HG03520 (cell line): Measurements from ENCODE around the gene CMTM6.
A peak's percentile ranks its signal among the peaks of the same experiment; 100 is the strongest.
"Not testable (repeated sequence)": the region's sequence is repeated elsewhere in the genome, so short reads cannot be mapped to it uniquely, and the experiment has no call there.

ENCODE experiments used
- ATAC-seq: cut with Tn5 transposase; IDR thresholded peaks from one replicate; pipeline ENCODE4 v1.9.1; 2021; ENCODE audit warnings: mild to moderate bottlenecking, moderate library complexity; ENCODE audit not compliant: unreplicated experiment

CMTM6 gene

GRCh38 chr3:32467333-32468070, 35.1 kb downstream of the CMTM6 start:
- ATAC-seq: peak; percentile 60

- ATAC-seq: not testable (repeated sequence)
Measured at GRCh38 chr3:32466808-32467207, 35.8 kb downstream of the CMTM6 start.

GRCh38 chr3:32464726-32465125, 37.9 kb downstream of the CMTM6 start:
- ATAC-seq: not testable (repeated sequence)

- not testable (repeated sequence) for ATAC-seq
Measured at GRCh38 chr3:32463415-32463814, 39.2 kb downstream of the CMTM6 start.

- not testable (repeated sequence) for ATAC-seq
Measured at GRCh38 chr3:32462191-32462986, 40.3 kb downstream of the CMTM6 start.

GRCh38 chr3:32460817-32461496, 41.7 kb downstream of the CMTM6 start:
- not testable (repeated sequence) for ATAC-seq

- ATAC-seq: peak; percentile 96
Measured at GRCh38 chr3:32460031-32460749, 42.5 kb downstream of the CMTM6 start.

- no peak for ATAC-seq
Measured at GRCh38 chr3:32459450-32459849, 43.2 kb downstream of the CMTM6 start.

GRCh38 chr3:32457971-32458471, 44.6 kb downstream of the CMTM6 start:
- ATAC-seq: no peak

GRCh38 chr3:32456429-32457130, 46.1 kb downstream of the CMTM6 start:
- ATAC-seq: no peak

GRCh38 chr3:32455609-32456428, 46.8 kb downstream of the CMTM6 start:
- no peak for ATAC-seq

- no peak for ATAC-seq
Measured at GRCh38 chr3:32454731-32455608, 47.7 kb downstream of the CMTM6 start.

- ATAC-seq: no peak
Measured at GRCh38 chr3:32454111-32454510, 48.5 kb downstream of the CMTM6 start.

GRCh38 chr3:32453346-32453745, 49.3 kb downstream of the CMTM6 start:
- ATAC-seq: no peak

- no peak for ATAC-seq
Measured at GRCh38 chr3:32452009-32452408, 50.6 kb downstream of the CMTM6 start.

GRCh38 chr3:32450992-32451659, 51.5 kb downstream of the CMTM6 start:
- no peak for ATAC-seq

GRCh38 chr3:32450426-32450825, 52.2 kb downstream of the CMTM6 start:
- ATAC-seq: no peak

- no peak for ATAC-seq
Measured at GRCh38 chr3:32449691-32450090, 53.0 kb downstream of the CMTM6 start.
